NCI-H524 (cell line): Measurements from ENCODE around the gene CPT1B.
"Not testable (repeated sequence)": the region's sequence is repeated elsewhere in the genome, so short reads cannot be mapped to it uniquely, and the experiment has no call there.

Experiments
- DNase-seq, 2 experiments: peaks; one replicate each; lab custom pipeline; 2025; lab: John Stamatoyannopoulos, UW

CPT1B gene

GRCh38 chr22:50577987-50578775 lies at the start of gene CPT1B:
Gene CPT1B (minus strand): TSS chr22:50578427. CDS start chr22:50577915, 512 bp downstream.
- no peak for DNase-seq

GRCh38 chr22:50626850-50627641 lies 48.8 kb upstream of the CPT1B start:
- DNase-seq, result peak in 1 of 2 experiments; percentile 25

GRCh38 chr22:50626314-50626849 lies 48.2 kb upstream of the CPT1B start:
- DNase-seq, result no peak

- DNase-seq, result no peak
These were observed 47.5 kb upstream of the CPT1B start for GRCh38 chr22:50625568-50626313.

- DNase-seq, result no peak
These were observed 46.9 kb upstream of the CPT1B start for GRCh38 chr22:50625131-50625567.

GRCh38 chr22:50624347-50625130 lies 46.3 kb upstream of the CPT1B start:
- peak in 1 of 2 experiments; percentile 33 for DNase-seq

GRCh38 chr22:50622723-50623327 lies 44.6 kb upstream of the CPT1B start:
- no peak for DNase-seq

GRCh38 chr22:50621948-50622722 lies 43.9 kb upstream of the CPT1B start:
- no peak for DNase-seq

- peak in 1 of 2 experiments; percentile 33 for DNase-seq
These were observed 43.2 kb upstream of the CPT1B start for GRCh38 chr22:50621356-50621880.

GRCh38 chr22:50620593-50621355 lies 42.5 kb upstream of the CPT1B start:
- peak in 1 of 2 experiments; percentile 73 for DNase-seq

GRCh38 chr22:50614296-50614695 lies 36.1 kb upstream of the CPT1B start:
- DNase-seq, result not testable (repeated sequence)

GRCh38 chr22:50613291-50613981 lies 35.2 kb upstream of the CPT1B start:
- DNase-seq, result no peak

GRCh38 chr22:50612528-50613221 lies 34.4 kb upstream of the CPT1B start:
- DNase-seq, result no peak

- DNase-seq, result no peak
These were observed 33.9 kb upstream of the CPT1B start for GRCh38 chr22:50612168-50612527.

GRCh38 chr22:50611341-50612060 lies 33.3 kb upstream of the CPT1B start:
- DNase-seq, result no peak

- DNase-seq, result no peak
These were observed 32.4 kb upstream of the CPT1B start for GRCh38 chr22:50610581-50610980.

- DNase-seq, result no peak
These were observed 31.8 kb upstream of the CPT1B start for GRCh38 chr22:50610041-50610451.
